ENCODE measurements around the gene IGFL2.
A peak's percentile ranks its signal among the peaks of the same experiment; 100 is the strongest.
"Not testable (repeated sequence)": the region's sequence is repeated elsewhere in the genome, so short reads cannot be mapped to it uniquely, and the experiment has no call there.

IGFL2 gene

DNA sequence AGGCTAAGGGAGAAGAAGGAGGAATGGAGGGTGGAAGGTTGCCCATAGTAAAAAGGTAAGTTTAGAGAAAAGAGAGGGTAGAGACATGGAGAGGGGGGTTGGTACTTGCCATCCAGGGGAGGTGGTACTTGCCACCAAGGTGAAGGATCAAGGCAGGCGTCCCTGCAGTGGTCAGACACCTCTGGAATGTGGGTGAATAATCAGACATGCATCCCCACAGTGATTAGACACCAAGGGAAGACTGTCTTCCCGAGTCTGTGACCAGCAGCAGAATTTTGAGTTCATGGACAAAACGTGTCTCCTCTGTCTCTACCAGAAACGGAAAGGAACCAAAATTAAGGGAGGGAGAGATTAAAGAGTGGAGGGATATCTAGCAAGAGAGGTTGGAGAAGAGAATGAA, 54.4 kb downstream of the IGFL2 start:
- peaks cover 29% of the 10 kb centered on the region for H3K27me3 Mint-ChIP-seq (ENCODE audit: low read depth)
- no peaks in the 10 kb centered on the region for H3K4me1 Mint-ChIP-seq (ENCODE audit: low read depth)
- no peak for DNase-seq (ENCODE audit: low spot score)
- no peak overlapping the region for H3K4me3 Mint-ChIP-seq
- no peak overlapping the region for H3K27ac Mint-ChIP-seq
- H3K36me3 Mint-ChIP-seq (ENCODE audit: low read depth), result no peaks in the 10 kb centered on the region
- H3K9me3 Mint-ChIP-seq, result no peaks in the 10 kb centered on the region

DNA sequence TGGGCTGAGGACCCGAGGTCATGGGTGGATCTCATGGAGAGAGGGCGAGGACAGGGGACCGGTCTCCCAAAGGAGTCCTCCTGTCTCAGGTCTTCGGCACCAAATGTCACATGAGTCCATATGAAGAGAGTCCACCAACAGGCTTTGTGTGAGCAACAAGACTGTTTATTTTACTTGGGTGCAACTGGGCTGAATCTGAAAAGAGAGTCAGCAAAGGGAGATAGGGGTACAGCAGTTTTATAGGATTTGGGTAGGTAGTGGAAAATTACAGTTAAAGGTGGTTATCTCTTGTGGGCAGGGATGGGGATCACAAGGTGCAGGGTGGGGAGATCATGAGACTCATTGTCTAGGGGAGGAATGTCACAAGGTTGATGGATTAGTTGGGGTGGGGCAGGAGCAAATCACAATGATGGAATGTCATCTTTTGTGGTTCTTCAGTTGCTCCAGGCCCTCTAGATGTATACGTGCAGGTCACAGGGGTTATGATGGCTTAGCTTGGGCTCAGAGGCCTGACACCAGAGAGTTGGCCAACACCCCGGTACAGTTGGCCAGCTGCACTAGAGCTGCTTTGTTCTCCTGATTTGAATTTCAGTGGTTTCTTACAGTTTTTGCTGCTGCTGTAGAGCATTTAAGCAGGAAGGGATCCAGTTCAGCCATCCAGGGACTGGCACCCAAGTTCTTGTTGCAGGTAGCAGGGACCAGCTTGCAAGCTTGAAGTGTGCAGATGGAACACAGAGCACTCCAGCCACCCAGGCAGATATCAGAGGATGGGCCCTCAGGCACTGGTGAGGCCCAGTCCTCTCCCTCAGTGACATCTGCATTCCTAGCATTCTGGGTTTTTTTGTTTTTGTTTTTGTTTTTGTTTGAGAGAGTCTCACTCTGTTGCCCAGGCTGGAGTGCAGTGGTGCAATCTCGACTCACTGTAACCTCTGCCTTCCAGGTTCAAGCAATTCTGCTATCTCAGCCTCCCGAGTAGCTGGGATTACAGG, 55.1 kb downstream of the IGFL2 start:
- no peak overlapping the region for H3K4me3 Mint-ChIP-seq
- no peaks in the 10 kb centered on the region for H3K9me3 Mint-ChIP-seq

DNA sequence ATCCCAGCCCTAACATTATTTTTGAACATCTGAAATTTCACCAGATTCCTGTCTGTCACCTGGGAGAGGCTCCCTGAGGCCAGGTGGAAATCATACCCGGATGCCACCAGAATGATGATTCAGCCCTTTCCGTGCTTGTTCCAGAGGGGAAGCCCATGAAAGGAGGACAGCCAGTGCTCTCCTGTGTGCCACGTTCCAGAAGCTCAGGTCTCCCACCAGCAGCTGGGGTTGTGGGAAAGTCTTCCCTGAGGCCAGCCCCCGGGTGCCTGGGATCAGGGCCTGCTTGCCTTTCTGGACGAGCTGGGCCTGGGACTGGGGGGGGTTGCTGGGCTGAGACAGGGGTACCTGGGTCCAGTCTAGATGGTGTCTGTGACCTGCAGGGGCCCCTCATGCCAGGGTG, 56.0 kb downstream of the IGFL2 start:
- peaks cover 30% of the 10 kb centered on the region for H3K27me3 Mint-ChIP-seq (ENCODE audit: low read depth)
- H3K9me3 Mint-ChIP-seq, result no peaks in the 10 kb centered on the region
- H3K27ac Mint-ChIP-seq, result no peak overlapping the region
- DNase-seq (ENCODE audit: low spot score), result no peak
- no peaks in the 10 kb centered on the region for H3K36me3 Mint-ChIP-seq (ENCODE audit: low read depth)
- no peak overlapping the region for H3K4me3 Mint-ChIP-seq
- H3K4me1 Mint-ChIP-seq (ENCODE audit: low read depth), result peaks cover 1% of the 10 kb centered on the region

More for the DNA sequence above, 55.1 kb downstream of the IGFL2 start:
- peaks cover 27% of the 10 kb centered on the region for H3K27me3 Mint-ChIP-seq (ENCODE audit: low read depth)
- no peaks in the 10 kb centered on the region for H3K4me1 Mint-ChIP-seq (ENCODE audit: low read depth)
- no peaks in the 10 kb centered on the region for H3K36me3 Mint-ChIP-seq (ENCODE audit: low read depth)
- no peak for DNase-seq (ENCODE audit: low spot score)
- H3K27ac Mint-ChIP-seq, result no peak overlapping the region

DNA sequence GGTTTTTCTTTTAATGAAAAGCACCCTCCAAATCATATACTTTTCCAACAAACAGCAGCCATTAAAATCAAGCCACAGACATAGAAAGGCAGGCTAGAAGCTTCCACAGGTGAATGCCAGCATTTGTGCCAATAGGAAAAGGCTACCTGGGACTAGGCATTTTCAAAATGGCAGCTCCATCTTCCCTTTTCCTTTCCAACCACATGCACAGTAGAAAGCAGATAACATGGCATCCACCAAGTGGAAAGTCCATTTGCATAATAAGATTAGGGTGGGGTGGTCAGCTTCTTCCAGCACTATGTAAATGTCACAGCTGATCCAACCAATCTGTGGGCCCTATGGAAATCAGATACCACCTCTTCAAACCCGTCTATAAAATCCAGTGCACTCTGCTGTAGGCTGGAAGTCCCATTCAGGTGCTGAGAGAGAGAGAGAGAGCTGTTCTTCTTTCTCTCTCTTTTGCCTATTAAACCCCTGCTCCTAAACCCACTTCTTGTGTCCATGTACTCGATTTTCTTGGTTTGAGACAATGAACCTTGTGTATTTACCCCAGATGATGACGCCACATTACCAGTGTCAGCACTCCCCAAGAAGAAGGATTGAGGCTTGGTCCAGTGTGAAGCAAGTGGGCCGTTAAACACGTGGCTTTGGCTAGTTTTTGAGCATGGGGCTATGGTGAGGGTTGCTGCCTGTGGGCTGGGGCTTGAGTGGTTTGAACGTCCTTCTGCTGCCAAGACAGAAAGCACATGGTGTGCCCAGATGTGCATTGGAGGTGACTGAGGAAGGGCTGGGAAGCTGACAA, 57.3 kb downstream of the IGFL2 start:
- Mint-ChIP-seq H3K36me3 (ENCODE audit: low read depth) (no peaks in the 10 kb centered on the region), H3K27me3 (ENCODE audit: low read depth) (peaks cover 36% of the 10 kb centered on the region), H3K27ac (no peak overlapping the region), H3K9me3 (no peaks in the 10 kb centered on the region), H3K4me1 (ENCODE audit: low read depth) (peaks cover 7% of the 10 kb centered on the region), H3K4me3 (no peak overlapping the region)
- DNase-seq (ENCODE audit: low spot score), result no peak

DNA sequence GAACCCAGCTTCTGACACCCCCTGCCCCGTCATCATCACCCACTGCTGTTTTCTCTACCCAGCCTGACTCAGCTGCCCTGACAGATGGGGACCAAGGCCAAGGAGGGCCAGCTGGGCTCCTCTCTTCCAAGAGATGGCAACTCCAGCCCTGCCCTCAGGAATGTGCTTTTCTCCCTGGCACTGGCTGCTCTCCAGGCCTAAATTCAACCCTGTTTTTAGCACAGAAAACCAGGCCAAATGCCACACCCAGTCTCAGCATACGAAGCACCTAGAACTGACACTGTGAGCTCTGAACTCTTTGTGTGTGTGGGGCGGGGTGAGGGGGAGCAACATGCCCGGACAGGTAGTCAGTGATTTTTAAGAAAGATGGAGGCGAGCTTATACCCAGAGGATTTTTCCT, 58.1 kb downstream of the IGFL2 start:
- Mint-ChIP-seq H3K27ac (no peak overlapping the region), H3K27me3 (ENCODE audit: low read depth) (peaks cover 36% of the 10 kb centered on the region), H3K36me3 (ENCODE audit: low read depth) (no peaks in the 10 kb centered on the region), H3K4me3 (no peak overlapping the region), H3K4me1 (ENCODE audit: low read depth) (peaks cover 7% of the 10 kb centered on the region), H3K9me3 (no peaks in the 10 kb centered on the region)
- no peak for DNase-seq (ENCODE audit: low spot score)

DNA sequence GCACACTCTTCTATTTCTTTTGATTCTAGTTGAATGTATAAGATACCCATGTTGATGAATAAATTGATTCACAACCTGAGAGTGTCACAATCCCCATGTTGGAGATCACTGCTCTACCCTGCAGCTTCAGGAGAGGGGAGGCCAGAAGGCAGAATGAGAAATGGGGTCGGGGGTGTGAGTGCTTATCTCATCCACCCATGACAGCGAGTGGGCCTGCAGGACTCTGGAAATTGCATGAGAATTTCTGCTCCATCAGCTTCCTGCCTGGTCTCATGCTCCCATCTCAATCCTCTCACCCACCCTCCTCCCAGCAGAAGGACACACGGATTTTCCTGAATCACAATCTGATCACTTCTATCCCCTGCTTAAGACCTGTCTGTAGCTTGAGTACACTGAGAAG, 58.6 kb downstream of the IGFL2 start:
- Mint-ChIP-seq H3K4me3 (no peak overlapping the region), H3K27ac (no peak overlapping the region), H3K27me3 (ENCODE audit: low read depth) (peaks cover 33% of the 10 kb centered on the region), H3K36me3 (ENCODE audit: low read depth) (no peaks in the 10 kb centered on the region), H3K9me3 (no peaks in the 10 kb centered on the region), H3K4me1 (ENCODE audit: low read depth) (peaks cover 7% of the 10 kb centered on the region)
- DNase-seq (ENCODE audit: low spot score), result no peak

DNA sequence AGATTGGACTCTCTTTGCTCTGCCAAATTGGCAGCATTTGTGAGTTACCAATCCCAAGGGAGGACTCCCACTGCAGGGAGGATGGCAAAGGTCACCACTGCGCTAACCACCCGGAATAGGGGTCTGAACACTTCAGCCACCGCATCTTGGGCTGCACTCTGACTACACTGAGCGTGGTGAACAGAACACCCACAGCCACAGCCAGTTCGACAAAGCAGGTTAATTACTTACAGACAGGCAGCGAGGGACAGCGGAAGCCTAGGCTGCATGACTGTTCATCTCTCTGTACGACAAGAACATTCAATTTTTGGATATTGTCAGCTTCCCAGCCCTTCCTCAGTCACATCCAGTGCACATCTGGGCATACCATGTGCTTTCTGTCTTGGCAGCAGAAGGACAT, 59.8 kb downstream of the IGFL2 start:
- H3K36me3 Mint-ChIP-seq (ENCODE audit: low read depth); DNase-seq (ENCODE audit: low spot score); H3K4me1 Mint-ChIP-seq (ENCODE audit: low read depth); H3K4me3 Mint-ChIP-seq; H3K9me3 Mint-ChIP-seq; H3K27ac Mint-ChIP-seq: not testable (repeated sequence)
- peaks cover 21% of the 10 kb centered on the region for H3K27me3 Mint-ChIP-seq (ENCODE audit: low read depth)

DNA sequence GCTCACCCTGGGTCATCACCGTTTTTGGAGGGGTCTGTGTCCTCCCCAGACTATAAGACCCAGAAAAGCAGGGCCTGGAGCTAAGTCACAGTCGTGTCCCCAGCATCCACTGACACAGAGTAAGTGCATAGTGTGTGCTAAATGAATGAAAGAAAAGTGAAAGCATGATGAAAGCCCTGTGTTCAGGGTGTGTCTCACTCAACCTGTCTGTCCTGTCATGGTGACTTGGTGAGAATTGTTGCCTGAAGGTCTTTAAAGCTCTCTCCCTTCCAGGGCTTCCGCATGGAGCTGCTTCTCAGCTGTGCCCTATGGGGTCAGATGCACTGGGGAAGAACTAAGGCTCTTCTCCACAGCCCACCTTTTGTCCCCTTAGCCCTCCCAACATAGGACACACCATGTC, 61.0 kb downstream of the IGFL2 start:
- no peaks in the 10 kb centered on the region for H3K9me3 Mint-ChIP-seq

DNA sequence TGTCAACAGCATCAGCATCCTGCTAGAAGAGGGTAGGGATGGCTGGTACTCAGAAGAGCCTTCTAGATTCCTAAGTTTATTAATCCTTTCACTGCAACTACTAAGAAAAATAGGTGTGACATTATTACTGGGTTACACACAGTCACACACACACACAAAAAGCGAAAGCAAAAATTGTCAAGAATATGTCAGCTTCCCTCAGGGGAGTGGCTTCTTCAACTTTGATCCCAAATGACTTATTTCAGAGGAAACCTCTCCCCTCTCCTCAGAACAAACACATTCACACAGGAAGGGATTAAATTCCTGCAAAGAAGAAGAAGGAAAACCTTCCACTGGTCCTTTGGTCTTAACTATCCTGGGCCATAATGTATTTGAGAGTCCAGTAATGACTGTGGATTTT, 61.4 kb downstream of the IGFL2 start:
- Mint-ChIP-seq H3K27me3 (ENCODE audit: low read depth) (peaks cover 20% of the 10 kb centered on the region), H3K4me3 (peak overlapping the region; percentile 41), H3K9me3 (no peaks in the 10 kb centered on the region), H3K27ac (no peak overlapping the region), H3K4me1 (ENCODE audit: low read depth) (peaks cover 7% of the 10 kb centered on the region), H3K36me3 (ENCODE audit: low read depth) (no peaks in the 10 kb centered on the region)
- no peak for DNase-seq (ENCODE audit: low spot score)

More for the DNA sequence above, 61.0 kb downstream of the IGFL2 start:
- Mint-ChIP-seq H3K27me3 (ENCODE audit: low read depth) (peaks cover 20% of the 10 kb centered on the region), H3K36me3 (ENCODE audit: low read depth) (no peaks in the 10 kb centered on the region), H3K27ac (no peak overlapping the region), H3K4me1 (ENCODE audit: low read depth) (peaks cover 7% of the 10 kb centered on the region), H3K4me3 (peak overlapping the region; percentile 41)
- DNase-seq (ENCODE audit: low spot score), result no peak

DNA sequence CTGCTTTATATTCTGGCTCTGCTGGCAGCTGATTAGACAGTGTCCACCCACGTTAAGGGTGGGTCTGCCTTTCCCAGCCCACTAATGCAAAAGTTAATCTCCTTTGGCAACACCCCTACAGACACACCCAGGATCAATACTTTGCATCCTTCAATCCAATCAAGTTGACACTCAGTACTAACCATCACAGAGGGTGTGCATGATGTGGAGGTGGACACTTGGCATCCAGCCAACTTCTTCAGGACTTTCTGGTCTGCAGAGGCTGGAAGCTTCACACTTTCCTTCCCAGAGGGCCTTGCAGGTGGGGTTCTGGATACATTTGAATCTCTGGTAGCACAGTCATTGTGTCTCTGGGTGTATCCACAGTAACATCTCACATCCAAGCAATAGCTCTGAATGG, 62.6 kb downstream of the IGFL2 start:
- no peaks in the 10 kb centered on the region for H3K36me3 Mint-ChIP-seq (ENCODE audit: low read depth)
- no peaks in the 10 kb centered on the region for H3K9me3 Mint-ChIP-seq
- H3K27me3 Mint-ChIP-seq (ENCODE audit: low read depth), result peaks cover 19% of the 10 kb centered on the region
- no peak overlapping the region for H3K27ac Mint-ChIP-seq
- DNase-seq (ENCODE audit: low spot score), result no peak
- H3K4me1 Mint-ChIP-seq (ENCODE audit: low read depth), result peaks cover 7% of the 10 kb centered on the region
- H3K4me3 Mint-ChIP-seq, result no peak overlapping the region
